ENCODE measurements around the gene DDAH1. TPM values are rescaled to one million over a fixed set of nuclear protein-coding genes. Genes with fewer than 3 reads are reported as not detected.

Gene DDAH1
- total and polyA plus RNA-seq, 2 experiments from 2014 or later, result 19.5 to 49.8 TPM

DNA sequence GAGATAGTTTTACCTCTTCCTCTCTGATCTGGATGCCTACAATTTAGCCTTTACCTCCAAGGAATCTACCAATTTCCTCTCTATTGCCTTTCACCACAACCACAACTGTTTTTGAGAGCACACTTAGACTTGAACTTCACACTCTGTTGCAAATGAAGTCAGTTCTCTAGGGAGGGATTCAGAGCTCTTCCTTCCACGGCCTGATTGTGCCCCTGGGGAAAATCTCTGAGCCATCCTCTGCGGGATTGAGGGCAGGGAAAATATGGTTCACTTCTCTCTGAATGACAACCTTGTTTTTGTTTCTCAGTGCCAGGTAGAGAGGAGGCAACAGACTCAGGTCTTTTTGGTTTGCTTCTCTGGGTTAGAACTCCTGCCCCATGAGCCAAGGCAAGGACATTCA, 153.1 kb downstream of the DDAH1 start:
- H3K36me3 ChIP-seq (replicated peaks; ENCODE audit: insufficient read depth, low read depth), result no peaks in the 10 kb centered on the region
- no peaks in the 10 kb centered on the region for H3K9me3 ChIP-seq (ENCODE audit: low read depth)
- H2AFZ ChIP-seq, result no peak overlapping the region
- WGBS (ENCODE audit: low lambda C conversion rate, missing lambda C conversion rate), result 73% methylated on average over 2 of the region's 2 CpGs
- no peaks in the 10 kb centered on the region for H3K27me3 ChIP-seq
- H3K4me3 ChIP-seq, result no peak overlapping the region
- H3K4me2 ChIP-seq, result no peak overlapping the region
- H4K20me1 ChIP-seq (ENCODE audit: insufficient read depth, poor library complexity, severe bottlenecking), result no peaks in the 10 kb centered on the region
- H3K9me2 ChIP-seq (replicated peaks; ENCODE audit: insufficient read depth), result no peaks in the 10 kb centered on the region
- H3K27ac ChIP-seq, result no peak overlapping the region
- no peak for DNase-seq (ENCODE audit: low spot score)
- TF ChIP-seq, protein P1, sequence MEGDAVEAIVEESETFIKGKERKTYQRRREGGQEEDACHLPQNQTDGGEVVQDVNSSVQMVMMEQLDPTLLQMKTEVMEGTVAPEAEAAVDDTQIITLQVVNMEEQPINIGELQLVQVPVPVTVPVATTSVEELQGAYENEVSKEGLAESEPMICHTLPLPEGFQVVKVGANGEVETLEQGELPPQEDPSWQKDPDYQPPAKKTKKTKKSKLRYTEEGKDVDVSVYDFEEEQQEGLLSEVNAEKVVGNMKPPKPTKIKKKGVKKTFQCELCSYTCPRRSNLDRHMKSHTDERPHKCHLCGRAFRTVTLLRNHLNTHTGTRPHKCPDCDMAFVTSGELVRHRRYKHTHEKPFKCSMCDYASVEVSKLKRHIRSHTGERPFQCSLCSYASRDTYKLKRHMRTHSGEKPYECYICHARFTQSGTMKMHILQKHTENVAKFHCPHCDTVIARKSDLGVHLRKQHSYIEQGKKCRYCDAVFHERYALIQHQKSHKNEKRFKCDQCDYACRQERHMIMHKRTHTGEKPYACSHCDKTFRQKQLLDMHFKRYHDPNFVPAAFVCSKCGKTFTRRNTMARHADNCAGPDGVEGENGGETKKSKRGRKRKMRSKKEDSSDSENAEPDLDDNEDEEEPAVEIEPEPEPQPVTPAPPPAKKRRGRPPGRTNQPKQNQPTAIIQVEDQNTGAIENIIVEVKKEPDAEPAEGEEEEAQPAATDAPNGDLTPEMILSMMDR (IDR thresholded peaks at IDR 0.05; ENCODE audit: poor library complexity), result no peak
- TF ChIP-seq EZH2phosphoT487 (IDR thresholded peaks at IDR 0.05; ENCODE audit: low read depth, severe bottlenecking, unreplicated experiment), result no peak
- TF ChIP-seq EZH2 (IDR thresholded peaks at IDR 0.05; ENCODE audit: borderline replicate concordance), result no peak
- H3K79me2 ChIP-seq, result no peaks in the 10 kb centered on the region
- H3K4me1 ChIP-seq (ENCODE audit: insufficient read depth), result no peaks in the 10 kb centered on the region

DNA sequence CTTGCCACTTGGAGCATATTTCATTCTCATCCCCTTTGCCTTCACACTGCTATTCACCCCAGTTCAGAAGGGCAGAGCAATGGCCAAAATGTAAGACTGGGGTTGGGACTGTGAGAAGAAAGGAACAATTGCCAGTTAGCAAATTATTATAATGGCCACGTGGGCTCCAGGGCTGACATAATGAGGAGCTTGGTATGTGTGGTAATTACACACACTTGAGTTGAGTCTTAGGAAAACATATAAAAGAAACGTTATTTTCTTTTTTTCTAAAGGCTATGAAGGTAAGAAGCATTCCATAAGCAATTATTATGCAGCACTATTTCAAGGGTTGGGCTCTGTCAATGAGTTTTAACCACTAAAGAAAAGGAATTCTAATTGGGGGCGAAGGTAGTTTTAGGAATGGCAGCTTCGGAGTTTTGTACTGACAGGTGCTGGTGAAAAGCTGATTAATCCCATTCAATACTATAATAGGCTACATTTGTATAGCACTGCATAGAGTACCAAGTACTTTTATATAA, 156.1 kb downstream of the DDAH1 start:
- WGBS (ENCODE audit: low lambda C conversion rate, missing lambda C conversion rate), result 63% methylated on average over 4 of the region's 4 CpGs
- H3K79me2 ChIP-seq, result no peaks in the 10 kb centered on the region
- H3K4me2 ChIP-seq, result no peak overlapping the region
- H2AFZ ChIP-seq, result no peak overlapping the region
- H4K20me1 ChIP-seq (ENCODE audit: insufficient read depth, poor library complexity, severe bottlenecking), result no peaks in the 10 kb centered on the region
- H3K27ac ChIP-seq, result no peak overlapping the region
- no peaks in the 10 kb centered on the region for H3K9me3 ChIP-seq (ENCODE audit: low read depth)
- H3K27me3 ChIP-seq, result no peaks in the 10 kb centered on the region
- no peak for DNase-seq (ENCODE audit: low spot score)
- no peak overlapping the region for H3K4me3 ChIP-seq
- no peaks in the 10 kb centered on the region for H3K36me3 ChIP-seq (replicated peaks; ENCODE audit: insufficient read depth, low read depth)
- no peaks in the 10 kb centered on the region for H3K4me1 ChIP-seq (ENCODE audit: insufficient read depth)
- TF ChIP-seq, protein P1 (IDR thresholded peaks at IDR 0.05; ENCODE audit: poor library complexity), result no peak
- TF ChIP-seq EZH2phosphoT487 (IDR thresholded peaks at IDR 0.05; ENCODE audit: low read depth, severe bottlenecking, unreplicated experiment) (no peak), EZH2 (IDR thresholded peaks at IDR 0.05; ENCODE audit: borderline replicate concordance) (no peak)
- no peaks in the 10 kb centered on the region for H3K9me2 ChIP-seq (replicated peaks; ENCODE audit: insufficient read depth)

DNA sequence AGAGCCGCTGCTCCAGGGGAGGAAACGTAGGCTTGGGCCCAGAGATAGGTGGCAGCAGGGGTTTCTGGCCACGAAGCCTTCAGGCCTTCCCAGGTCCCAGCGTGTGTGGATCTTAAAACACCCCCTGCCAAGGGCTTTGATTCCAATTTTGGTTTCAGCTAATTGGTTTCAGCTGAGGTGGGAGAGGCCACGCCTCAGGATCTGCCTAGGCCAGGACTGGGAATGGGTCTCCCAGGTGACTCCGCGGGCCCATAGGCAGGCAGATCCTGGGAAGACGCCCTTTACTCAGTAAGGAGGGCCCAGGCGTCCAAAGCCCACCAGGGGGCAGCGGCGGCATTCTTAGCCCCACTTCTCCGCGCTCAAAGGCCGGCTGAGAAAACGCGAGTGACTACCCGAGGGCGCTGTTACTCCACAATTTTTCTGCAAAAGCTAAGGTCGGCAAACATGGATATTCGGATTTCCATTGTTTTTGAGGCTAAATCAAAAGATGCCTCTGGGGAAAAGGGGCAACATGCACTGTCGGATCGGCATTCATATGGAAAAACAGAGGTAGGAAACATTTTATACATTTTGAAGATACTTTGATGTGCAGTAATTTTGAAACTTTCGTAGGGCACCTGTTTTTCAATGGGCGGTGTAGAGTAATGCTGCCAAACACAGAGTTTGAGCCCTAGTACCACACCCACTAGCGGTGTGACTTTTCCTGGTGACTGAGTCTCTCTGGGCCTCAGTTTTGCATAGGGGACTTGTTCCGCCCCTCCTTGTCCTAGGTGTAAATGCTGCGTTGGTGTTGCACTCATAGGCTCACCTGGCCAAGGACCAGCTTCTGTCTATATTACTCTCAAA, 156.7 kb downstream of the DDAH1 start:
- H3K9me2 ChIP-seq (replicated peaks; ENCODE audit: insufficient read depth), result no peaks in the 10 kb centered on the region
- H3K4me2 ChIP-seq, result peak overlapping the region; percentile 47
- no peaks in the 10 kb centered on the region for H3K79me2 ChIP-seq
- no peaks in the 10 kb centered on the region for H4K20me1 ChIP-seq (ENCODE audit: insufficient read depth, poor library complexity, severe bottlenecking)
- TF ChIP-seq EZH2 (IDR thresholded peaks at IDR 0.05; ENCODE audit: borderline replicate concordance), result no peak
- TF ChIP-seq, protein P1 (IDR thresholded peaks at IDR 0.05; ENCODE audit: poor library complexity), result peak; percentile 100
- no peak for TF ChIP-seq EZH2phosphoT487 (IDR thresholded peaks at IDR 0.05; ENCODE audit: low read depth, severe bottlenecking, unreplicated experiment)
- H3K27me3 ChIP-seq, result no peaks in the 10 kb centered on the region
- no peak overlapping the region for H3K27ac ChIP-seq
- no peak overlapping the region for H3K4me3 ChIP-seq
- 25% methylated on average over 27 of the region's 27 CpGs for WGBS (ENCODE audit: low lambda C conversion rate, missing lambda C conversion rate)
- no peak overlapping the region for H2AFZ ChIP-seq
- H3K9me3 ChIP-seq (ENCODE audit: low read depth), result no peaks in the 10 kb centered on the region
- peak; percentile 94 for DNase-seq (ENCODE audit: low spot score)
- H3K36me3 ChIP-seq (replicated peaks; ENCODE audit: insufficient read depth, low read depth), result no peaks in the 10 kb centered on the region
- H3K4me1 ChIP-seq (ENCODE audit: insufficient read depth), result no peaks in the 10 kb centered on the region
